Measurements from ENCODE around the gene ROPN1. TPM values are rescaled to one million over a fixed set of nuclear protein-coding genes. Genes with fewer than 3 reads are reported as not detected.

The ROPN1 gene
- total RNA-seq, 1 donor from 2014 or later, result not detected

GRCh38 chr3:123997543-123997942 lies 5.6 kb upstream of the ROPN1 start:
- Mint-ChIP-seq H3K36me3 (no peaks in the 10 kb centered on the region), H3K4me1 (peaks cover under 1% of the 10 kb centered on the region), H3K27ac (no peak overlapping the region), H3K27me3 (ENCODE audit: insufficient read depth, low read depth) (peaks cover 14% of the 10 kb centered on the region), H3K4me3 (no peak overlapping the region), H3K9me3 (peaks cover 6% of the 10 kb centered on the region)
- TF ChIP-seq EZH2phosphoT487 (IDR thresholded peaks at IDR 0.05), result no peak
- TF ChIP-seq CTCF (IDR thresholded peaks at IDR 0.05), result no peak
- H3K36me3 ChIP-seq, result no peaks in the 10 kb centered on the region
- no peak overlapping the region for H3K9ac ChIP-seq
- no peak for DNase-seq (ENCODE audit: low spot score)
- H3K4me2 ChIP-seq, result no peak overlapping the region
- H3K4me1 ChIP-seq, result peaks cover 8% of the 10 kb centered on the region
- H3K27me3 ChIP-seq, result peaks cover 89% of the 10 kb centered on the region
- H3K79me2 ChIP-seq (ENCODE audit: low read depth), result no peaks in the 10 kb centered on the region
- peaks cover 9% of the 10 kb centered on the region for H3F3A ChIP-seq (ENCODE audit: low read depth)
- H3K4me3 ChIP-seq, result no peak overlapping the region
- no peak overlapping the region for H2AFZ ChIP-seq (replicated peaks)
- no peaks in the 10 kb centered on the region for H3K9me3 ChIP-seq (ENCODE audit: low read depth)
- no peak overlapping the region for H3K27ac ChIP-seq
- H4K20me1 ChIP-seq (ENCODE audit: low read depth), result no peaks in the 10 kb centered on the region

- H4K20me1 ChIP-seq (ENCODE audit: low read depth), result no peaks in the 10 kb centered on the region
- H3K36me3 ChIP-seq, result no peaks in the 10 kb centered on the region
- TF ChIP-seq EZH2 (IDR thresholded peaks at IDR 0.05) (no peak), EZH2phosphoT487 (IDR thresholded peaks at IDR 0.05) (no peak), CTCF (IDR thresholded peaks at IDR 0.05) (no peak)
- peaks cover 14% of the 10 kb centered on the region for H3K27me3 Mint-ChIP-seq (ENCODE audit: insufficient read depth, low read depth)
- peaks cover 6% of the 10 kb centered on the region for H3K9me3 Mint-ChIP-seq
- H3K9ac ChIP-seq, result no peak overlapping the region
- H3K4me2 ChIP-seq, result peak overlapping the region; percentile 26
- no peaks in the 10 kb centered on the region for H3K36me3 Mint-ChIP-seq
- H3K27ac ChIP-seq, result no peak overlapping the region
- no peaks in the 10 kb centered on the region for H3K79me2 ChIP-seq (ENCODE audit: low read depth)
- H3K27me3 ChIP-seq, result peaks cover 78% of the 10 kb centered on the region
- no peak overlapping the region for H3K27ac Mint-ChIP-seq
- DNase-seq (ENCODE audit: low spot score), result no peak
- H3K4me3 Mint-ChIP-seq, result no peak overlapping the region
- H3K4me1 Mint-ChIP-seq, result peaks cover 2% of the 10 kb centered on the region
- peaks cover 8% of the 10 kb centered on the region for H3K4me1 ChIP-seq
- no peak overlapping the region for H3K4me3 ChIP-seq
- H3F3A ChIP-seq (ENCODE audit: low read depth), result peaks cover 9% of the 10 kb centered on the region
- H3K9me3 ChIP-seq (ENCODE audit: low read depth), result no peaks in the 10 kb centered on the region
- H2AFZ ChIP-seq (replicated peaks), result no peak overlapping the region
Observed at GRCh38 chr3:123993818-123994217, 1.9 kb upstream of the ROPN1 start.

GRCh38 chr3:123986427-123986826 lies 5.5 kb downstream of the ROPN1 start:
- Histone ChIP-seq H3F3A (ENCODE audit: low read depth) (peaks cover 8% of the 10 kb centered on the region), H2AFZ (replicated peaks) (no peak overlapping the region), H3K4me1 (peaks cover 12% of the 10 kb centered on the region), H3K36me3 (no peaks in the 10 kb centered on the region), H3K4me3 (no peak overlapping the region), H3K27me3 (peaks cover 58% of the 10 kb centered on the region), H3K4me2 (no peak overlapping the region), H4K20me1 (ENCODE audit: low read depth) (no peaks in the 10 kb centered on the region), H3K9me3 (ENCODE audit: low read depth) (no peaks in the 10 kb centered on the region), H3K9ac (no peak overlapping the region), H3K79me2 (ENCODE audit: low read depth) (no peaks in the 10 kb centered on the region), H3K27ac (no peak overlapping the region)
- H3K4me1 Mint-ChIP-seq, result no peaks in the 10 kb centered on the region
- H3K27me3 Mint-ChIP-seq (ENCODE audit: insufficient read depth, low read depth), result peaks cover 5% of the 10 kb centered on the region
- H3K36me3 Mint-ChIP-seq, result no peaks in the 10 kb centered on the region
- TF ChIP-seq EZH2 (IDR thresholded peaks at IDR 0.05), result no peak
- no peak for TF ChIP-seq CTCF (IDR thresholded peaks at IDR 0.05)
- no peak for TF ChIP-seq EZH2phosphoT487 (IDR thresholded peaks at IDR 0.05)
- DNase-seq (ENCODE audit: low spot score), result no peak
- no peak overlapping the region for H3K4me3 Mint-ChIP-seq
- H3K9me3 Mint-ChIP-seq, result peaks cover 2% of the 10 kb centered on the region
- no peak overlapping the region for H3K27ac Mint-ChIP-seq

Measured in neural progenitor cell (in vitro differentiated cells).